Gastroesophageal sphincter (tissue), 3 donors: ENCODE measurements around the gene OGDH.

Experiments
- CTCF ChIP-seq, 4 experiments: fragments of 200-600 bp in 2 of 4; fragments of 450-650 bp in 2 of 4; sonication (generic) in 1 of 4; IDR thresholded peaks; one replicate each; pipeline ENCODE4 v1.5.1; 2017 to 2019; ENCODE audit warnings: antibody characterized with exemption in 4 of 4, mild to moderate bottlenecking in 2 of 4, moderate library complexity in 2 of 4
- EP300 ChIP-seq: sonication (generic); formaldehyde crosslinking; IDR thresholded peaks from one replicate; pipeline ENCODE4 v1.6.1; 2017; ENCODE audit warnings: antibody characterized with exemption, mild to moderate bottlenecking
- POLR2AphosphoS5 ChIP-seq: sonication (generic); formaldehyde crosslinking; IDR thresholded peaks from one replicate; pipeline ENCODE4 v1.6.1; 2017; ENCODE audit warnings: antibody characterized with exemption

GRCh38 chr7:44706788-44707557, 100.5 kb downstream of the OGDH start:
- TF ChIP-seq EP300, result no peak
- no peak for TF ChIP-seq POLR2AphosphoS5
- TF ChIP-seq CTCF (IDR thresholded peaks at IDR 0.05), result no peak
